GM18505 (cell line): ENCODE results near the gene PACRGL.

Experiments
- ATAC-seq: cut with Tn5 transposase; IDR thresholded peaks from one replicate; pipeline ENCODE4 v1.9.1; 2021; ENCODE audit not compliant: unreplicated experiment
- POLR2A ChIP-seq: IDR thresholded peaks from 4 replicates; pipeline ENCODE4 v1.6.1; 2011; ENCODE audit warnings: borderline replicate concordance; ENCODE audit not compliant: insufficient read depth, insufficient read length; ENCODE audit errors: extremely low read depth

PACRGL gene

DNA sequence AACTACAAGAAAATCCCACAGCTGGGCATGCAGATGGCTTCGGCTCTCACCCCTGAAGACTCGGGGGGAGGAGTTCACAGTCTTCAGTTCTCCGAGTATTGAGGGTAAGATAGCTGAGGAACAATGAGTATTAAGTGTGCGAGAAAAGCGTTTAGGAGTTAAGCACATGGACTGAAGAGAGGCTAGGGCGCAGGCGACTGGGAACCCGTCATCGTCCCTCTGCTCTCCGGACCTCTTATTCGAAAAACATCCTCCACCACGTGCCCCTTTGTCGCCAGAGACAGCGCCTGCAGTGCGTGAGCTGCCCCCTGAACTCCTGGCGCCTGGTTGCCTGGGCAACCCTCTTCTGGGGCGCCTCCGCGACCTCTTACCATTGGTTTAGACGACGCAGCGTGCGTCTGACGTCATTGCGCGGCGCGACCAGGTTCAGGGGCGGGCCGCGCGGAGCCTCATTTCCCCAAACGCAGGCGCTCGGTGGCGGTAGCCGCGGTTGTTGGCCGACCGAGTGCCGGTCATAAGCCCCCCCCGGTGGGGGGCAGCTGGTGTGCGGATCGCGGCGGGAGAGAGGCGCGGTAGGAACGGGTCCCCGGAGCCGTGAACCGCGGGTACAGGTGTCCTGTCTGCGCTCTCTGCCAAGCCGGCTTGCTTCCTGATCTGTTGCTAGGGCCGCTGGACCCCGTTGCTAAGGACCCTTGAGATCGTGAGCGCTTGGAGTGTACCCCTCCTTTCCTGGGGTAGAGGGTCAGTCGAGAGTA is at the start of gene PACRGL:
TSS of gene PACRGL (plus strand) at position 452 of the 755 bp plus-strand sequence. CDS start 4,024 bp downstream, outside the sequence.
- peak; percentile 100 for ATAC-seq

DNA sequence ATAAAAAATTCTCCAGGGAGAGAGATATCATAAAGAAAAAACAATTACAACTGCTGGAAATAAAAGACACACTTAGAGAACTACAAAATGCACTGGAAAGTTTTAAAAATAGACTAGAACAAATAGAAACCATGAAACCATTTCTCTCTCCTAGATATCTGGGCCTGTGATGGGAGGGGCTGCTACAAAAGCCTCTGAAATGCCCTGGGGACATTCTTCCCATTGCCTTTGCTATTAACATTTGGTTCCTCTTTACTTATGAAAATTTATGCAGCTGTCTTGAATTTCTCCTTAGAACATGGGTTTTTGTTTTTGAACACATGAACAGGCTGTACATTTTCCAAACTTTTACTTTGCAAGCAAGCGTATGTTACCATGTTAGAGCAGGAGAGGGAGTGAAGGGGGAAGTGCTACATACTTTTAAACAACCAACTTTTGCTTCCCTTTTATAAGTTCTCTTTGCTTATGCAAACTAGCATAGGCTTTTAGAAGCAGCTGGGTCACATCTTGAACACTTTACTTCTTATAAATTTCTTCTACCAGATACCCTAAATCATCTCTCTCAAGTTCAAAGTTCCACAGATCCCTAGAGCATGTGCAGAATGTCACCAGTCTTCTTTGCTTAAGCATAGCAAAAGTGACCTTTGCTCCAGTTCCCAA is 47.9 kb upstream of the PACRGL start:
- ATAC-seq = no peak

More for the DNA sequence above, at the start of gene PACRGL:
- TF ChIP-seq POLR2A = peak; percentile 68

DNA sequence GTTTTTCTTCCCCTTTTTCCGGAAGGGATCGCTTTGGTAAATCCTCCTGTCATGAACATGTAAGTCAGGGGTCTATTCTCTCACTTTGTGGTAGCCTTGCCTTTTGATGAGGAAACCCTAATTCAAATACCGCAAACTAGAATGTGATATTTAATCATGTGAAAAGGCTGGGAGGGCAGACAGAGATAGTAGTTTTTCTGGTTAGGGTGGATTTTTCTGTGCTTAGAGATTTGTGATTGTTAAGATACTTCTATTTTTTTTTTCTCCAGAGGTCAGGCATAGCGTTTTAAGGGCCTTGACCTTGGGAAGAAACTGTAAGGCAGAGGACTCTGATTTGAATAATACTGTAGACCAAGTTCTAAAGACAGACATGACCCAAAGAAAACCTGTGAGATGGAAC is 41.8 kb upstream of the PACRGL start:
- TF ChIP-seq POLR2A = no peak
- no peak for ATAC-seq

More for the DNA sequence above, 47.9 kb upstream of the PACRGL start:
- TF ChIP-seq POLR2A = no peak

DNA sequence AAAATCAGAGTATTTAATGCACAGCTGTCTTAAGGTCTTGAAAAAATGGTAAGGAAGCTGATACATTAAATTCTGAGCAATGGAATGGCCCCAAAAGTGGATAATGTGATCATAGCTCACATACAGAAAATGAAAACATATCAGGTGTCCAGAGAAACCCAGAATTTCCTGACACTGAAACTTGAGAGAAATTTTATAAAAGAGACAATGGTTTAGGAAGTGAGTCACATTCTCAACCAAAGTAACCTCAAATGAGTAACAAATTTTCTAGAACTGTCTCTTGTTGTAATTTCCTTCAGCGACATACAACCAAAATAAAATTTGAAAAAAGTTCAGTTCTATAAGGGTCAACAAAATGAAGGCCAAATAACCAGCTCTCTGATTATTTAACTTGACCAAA is 37.4 kb upstream of the PACRGL start:
- ATAC-seq = no peak
- TF ChIP-seq POLR2A = no peak

DNA sequence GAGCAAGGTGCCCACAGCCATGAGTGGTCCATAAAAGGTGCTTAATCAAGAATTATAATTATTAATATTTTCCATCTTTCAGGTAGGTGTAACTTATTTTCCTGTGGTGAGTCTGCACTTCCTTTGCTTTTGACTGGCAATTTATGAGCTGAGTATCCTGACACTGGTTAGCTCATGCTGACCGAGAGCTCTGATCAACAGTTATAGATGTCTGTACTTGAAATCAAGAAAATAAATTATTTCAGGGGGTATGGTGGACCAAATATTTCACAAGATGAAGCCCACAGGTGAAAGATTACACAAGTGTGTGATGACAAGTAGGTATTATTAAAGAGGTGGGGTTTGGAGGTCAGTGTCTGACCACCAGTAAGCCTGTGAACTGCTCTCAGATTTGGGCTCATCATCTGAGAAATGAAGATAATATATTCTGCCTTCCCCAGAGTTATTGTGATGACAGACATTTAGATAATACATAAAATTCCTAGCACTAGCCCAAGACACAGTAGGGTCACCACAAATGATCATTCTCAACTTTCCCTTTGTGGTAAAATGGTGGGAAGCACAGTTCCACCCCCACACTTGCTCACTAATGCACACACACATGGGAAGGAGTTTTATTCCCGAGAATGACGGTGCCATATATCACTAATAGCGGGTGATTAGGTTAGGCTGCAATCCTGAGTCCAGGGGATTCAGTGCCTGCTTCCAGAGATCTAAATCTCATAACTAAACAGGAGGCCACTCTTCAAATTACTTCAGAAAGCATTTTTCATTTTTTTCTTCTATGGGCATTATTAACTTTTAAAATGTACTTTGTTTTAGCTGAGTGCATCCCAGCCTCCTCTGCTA is 34.0 kb upstream of the PACRGL start:
- TF ChIP-seq POLR2A = no peak
- no peak for ATAC-seq

DNA sequence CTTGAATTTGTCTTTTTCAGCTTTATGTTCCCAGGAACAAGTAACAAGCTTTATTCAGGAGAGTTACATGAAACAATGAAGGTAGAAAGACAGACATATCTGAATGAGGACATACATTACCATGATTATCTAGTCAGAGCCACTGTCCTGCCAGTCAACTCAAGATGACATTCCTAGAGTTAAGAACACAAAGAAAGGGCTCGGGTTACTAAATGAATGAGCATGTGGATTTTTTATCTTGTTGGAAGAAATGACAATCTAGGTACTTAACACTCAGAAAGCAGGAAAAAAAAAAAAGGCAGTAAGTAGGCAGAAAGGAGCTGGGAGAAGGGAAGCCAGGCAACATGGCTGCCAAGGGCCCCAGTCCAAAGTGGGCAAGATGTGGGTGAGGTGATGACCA is 28.0 kb upstream of the PACRGL start:
- TF ChIP-seq POLR2A = no peak
- ATAC-seq = no peak

DNA sequence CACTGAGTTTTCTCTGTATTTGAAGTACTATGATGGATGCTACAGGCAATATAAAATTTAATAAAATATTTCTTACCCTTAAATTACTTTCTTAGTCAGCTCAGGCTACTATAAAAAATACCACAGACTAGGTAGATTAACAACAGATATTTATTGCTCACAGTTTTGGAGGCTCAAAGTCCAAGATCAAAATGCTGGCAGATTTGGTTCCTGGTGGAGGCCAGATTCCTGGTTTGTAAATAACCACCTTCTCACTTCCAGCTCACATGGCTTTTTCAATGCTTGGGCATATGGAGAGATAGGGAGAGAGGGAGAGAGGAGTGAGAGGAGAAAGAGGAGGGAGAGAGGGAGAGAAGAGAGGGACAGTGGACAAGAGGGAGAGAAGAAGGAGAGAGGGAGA is 24.5 kb upstream of the PACRGL start:
- no peak for ATAC-seq
- TF ChIP-seq POLR2A = no peak

DNA sequence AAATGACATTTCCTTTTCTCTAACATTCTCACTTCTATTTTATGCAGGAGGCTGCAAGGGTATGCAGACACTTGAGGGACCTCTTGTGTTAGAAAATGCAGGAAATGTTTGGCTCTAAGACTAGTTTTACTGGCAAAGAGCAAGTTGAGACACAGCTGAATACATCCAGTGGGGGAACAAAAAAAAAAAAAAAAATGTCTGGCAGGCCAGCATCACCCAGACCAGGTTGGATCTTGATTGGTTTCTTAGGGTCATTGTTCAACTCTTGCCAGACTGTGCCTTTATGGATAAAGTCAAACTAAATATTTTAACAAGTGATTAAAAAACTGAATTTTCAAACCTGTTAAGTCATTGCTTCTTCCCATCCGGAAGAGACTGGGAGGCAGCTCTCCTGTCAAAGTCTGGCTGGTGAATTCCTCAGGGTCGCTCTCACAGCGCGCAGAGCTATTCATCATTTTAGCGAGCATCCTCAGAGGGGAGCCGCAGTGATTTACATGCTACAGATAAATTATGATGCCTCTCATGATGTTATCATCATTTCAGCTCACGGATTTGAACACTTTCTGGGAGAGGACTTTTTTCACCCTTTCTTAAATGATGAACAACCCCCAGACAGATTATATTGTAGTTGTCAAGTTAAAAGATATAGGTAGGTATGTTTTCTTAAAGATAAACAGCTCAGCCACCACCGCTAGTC is 23.6 kb upstream of the PACRGL start:
- no peak for ATAC-seq

DNA sequence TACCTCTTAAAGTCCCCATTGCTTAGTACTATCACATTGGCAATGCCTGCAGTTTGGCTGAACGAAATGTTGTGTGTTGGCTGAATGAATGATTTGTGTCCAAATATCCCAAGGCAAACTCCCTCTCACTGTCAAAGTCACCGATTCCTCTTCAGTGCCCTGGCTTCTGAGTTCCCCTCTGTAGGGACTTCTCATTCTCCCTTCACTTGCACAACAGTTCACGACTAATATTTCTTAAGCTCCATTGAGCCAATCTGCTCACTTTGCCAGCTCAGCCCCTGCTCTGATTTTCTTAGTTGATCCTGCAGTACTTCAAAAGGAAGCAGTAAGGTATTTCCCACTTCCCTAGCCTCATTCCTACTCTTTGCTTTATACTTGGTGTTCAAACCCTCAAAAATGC is 21.9 kb upstream of the PACRGL start:
- no peak for ATAC-seq
- TF ChIP-seq POLR2A = no peak

More for the DNA sequence above, 23.6 kb upstream of the PACRGL start:
- TF ChIP-seq POLR2A = no peak

DNA sequence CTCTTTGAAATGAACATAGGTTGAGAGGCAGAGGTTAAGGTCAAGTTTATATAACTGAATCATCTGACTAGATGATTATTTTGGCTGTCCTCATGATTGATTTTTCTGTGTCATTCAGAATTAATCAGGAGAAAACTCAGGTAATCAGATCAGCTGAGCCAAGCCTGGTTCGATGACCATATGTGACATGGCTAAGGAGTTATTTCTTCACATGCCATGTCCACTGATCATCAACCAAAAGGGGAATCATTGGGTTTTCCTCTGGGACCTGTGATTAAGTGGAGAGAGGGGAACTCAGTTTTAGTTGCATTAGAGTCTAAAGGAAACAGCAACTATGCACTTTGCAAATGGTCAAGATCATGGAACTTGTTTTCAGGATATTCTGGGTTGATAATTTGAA is 20.3 kb upstream of the PACRGL start:
- TF ChIP-seq POLR2A = no peak

DNA sequence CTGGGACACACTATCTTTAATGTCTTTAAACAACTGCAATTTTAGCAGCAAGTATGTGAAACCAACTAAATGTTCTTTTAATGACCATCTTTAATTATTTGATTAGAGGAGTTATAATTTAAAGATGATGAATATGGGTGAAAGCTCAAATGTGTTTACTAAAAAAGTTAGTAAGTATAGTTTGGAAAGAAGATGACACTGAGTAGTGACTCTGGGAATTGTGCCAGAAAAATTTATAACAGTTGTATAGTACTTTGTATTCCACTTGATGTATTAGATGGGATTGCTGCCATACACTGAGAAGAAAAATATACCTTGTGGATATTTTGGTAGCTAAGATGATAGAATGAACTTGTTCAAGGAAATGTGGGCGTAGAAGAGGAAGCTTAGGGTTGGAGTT is 19.5 kb upstream of the PACRGL start:
- no peak for ATAC-seq
- no peak for TF ChIP-seq POLR2A

More for the DNA sequence above, 20.3 kb upstream of the PACRGL start:
- ATAC-seq = no peak

DNA sequence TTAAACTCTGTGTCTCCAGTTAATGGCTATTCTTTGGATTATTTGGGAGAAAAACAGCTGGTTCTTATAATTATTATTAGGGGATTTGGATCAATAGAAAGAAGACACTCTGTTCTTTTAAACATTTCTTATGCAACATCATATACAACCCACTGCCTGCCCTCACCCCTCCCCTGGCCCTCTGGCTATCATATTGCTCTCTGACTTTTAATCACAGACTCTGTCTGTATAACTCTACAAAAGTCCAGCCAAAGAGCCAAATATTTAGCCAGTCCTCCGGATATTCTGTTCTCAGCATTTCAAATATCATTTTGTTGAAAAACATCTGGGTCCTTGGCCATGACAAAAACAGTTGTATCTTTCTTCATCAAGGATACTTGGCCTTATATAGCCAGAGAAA is 19.0 kb upstream of the PACRGL start:
- ATAC-seq = no peak
- TF ChIP-seq POLR2A = no peak

DNA sequence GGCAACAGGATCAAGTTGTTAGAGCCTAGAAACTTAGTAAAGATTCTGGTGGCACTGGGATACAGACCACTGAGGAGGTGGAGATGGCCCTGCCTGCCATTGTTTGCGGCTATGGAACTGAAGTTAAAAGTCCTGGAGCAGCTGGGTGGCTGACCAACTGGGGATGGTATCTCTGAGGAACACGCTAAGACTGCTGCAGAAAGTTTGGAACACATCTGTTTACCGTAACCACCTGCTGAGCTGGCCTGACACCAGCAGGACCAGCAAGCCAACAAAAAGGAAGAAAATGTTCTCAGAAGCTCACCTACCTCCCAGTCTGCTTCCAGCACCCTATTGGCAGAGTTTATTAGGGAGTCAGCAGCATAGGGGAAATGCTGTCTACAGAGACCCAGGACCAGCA is 17.4 kb upstream of the PACRGL start:
- TF ChIP-seq POLR2A = no peak
- ATAC-seq = no peak

DNA sequence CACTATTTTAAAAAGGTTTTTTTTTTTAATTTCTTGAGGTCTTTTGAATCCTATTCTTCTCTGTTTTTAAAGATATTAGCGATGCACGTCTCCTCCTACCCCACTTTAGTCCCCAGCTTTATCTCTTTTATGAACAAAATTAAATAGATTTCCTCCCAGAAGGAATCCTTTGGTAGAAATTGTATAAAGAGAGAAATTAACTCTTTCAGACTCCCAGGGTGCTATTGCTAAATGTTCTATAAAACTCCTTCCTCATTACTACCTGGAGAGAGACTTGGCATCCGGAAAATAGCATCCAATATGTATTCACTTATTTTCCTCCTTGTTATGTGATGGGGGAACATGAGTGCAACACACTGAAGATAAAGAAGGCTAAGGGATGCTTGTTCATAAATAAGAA is 16.5 kb upstream of the PACRGL start:
- ATAC-seq = no peak
- TF ChIP-seq POLR2A = no peak
